Activated CD4-positive, alpha-beta T cell treated with anti-CD3 and anti-CD28 coated beads, Interleukin-2, amount 10 ng/mL, durations not matched to agents 7 days and 5 days (primary cell): ENCODE measurements around the gene MEX3A. TPM values are rescaled to one million over a fixed set of nuclear protein-coding genes. Genes with fewer than 3 reads are reported as not detected.
A peak's percentile ranks its signal among the peaks of the same experiment; 100 is the strongest.

Experiments
- CTCF ChIA-PET: fragments of 350-600 bp; sonication (Branson Sonifier 250); formaldehyde crosslinking; loops from one replicate; lab custom pipeline; 2021; ENCODE audit warnings: antibody characterized with exemption; lab: Charles Lee
- POLR2A ChIA-PET: fragments of 350-600 bp; sonication (Branson Sonifier 250); formaldehyde crosslinking; loops from one replicate; lab custom pipeline; 2021; ENCODE audit warnings: antibody characterized with exemption; lab: Charles Lee
- DNase-seq: peaks from one replicate; pipeline ENCODE4 v3.0.0-alpha.2; 2020
- H3K27ac Mint-ChIP-seq: one replicate; pipeline ENCODE4 v1.8.0; 2021; ENCODE audit warnings: mild to moderate bottlenecking, moderate library complexity, mixed read lengths
- H3K27me3 Mint-ChIP-seq: one replicate; pipeline ENCODE4 v1.8.0; 2021; ENCODE audit warnings: mixed read lengths
- H3K36me3 Mint-ChIP-seq: one replicate; pipeline ENCODE4 v1.8.0; 2021; ENCODE audit warnings: low read depth, mixed read lengths
- H3K4me1 Mint-ChIP-seq: one replicate; pipeline ENCODE4 v1.8.0; 2021; ENCODE audit warnings: mixed read lengths
- H3K4me3 Mint-ChIP-seq: one replicate; pipeline ENCODE4 v1.8.0; 2021; ENCODE audit warnings: mild to moderate bottlenecking, moderate library complexity, mixed read lengths
- H3K9me3 Mint-ChIP-seq: one replicate; pipeline ENCODE4 v1.8.0; 2021; ENCODE audit warnings: mixed read lengths
- total RNA-seq, 2 experiments: library from RNA; stranded (reverse); gene quantifications; one replicate each; pipeline ENCODE4 v1.2.3, GENCODE V29; 2021

Gene MEX3A
- total RNA-seq, 2 experiments from 2014 or later, result 0.02 to 0.05 TPM

- H3K36me3 Mint-ChIP-seq, result no peaks in the 10 kb centered on the region
- H3K9me3 Mint-ChIP-seq, result no peaks in the 10 kb centered on the region
- H3K4me3 Mint-ChIP-seq, result peak overlapping the region; percentile 75
- H3K4me1 Mint-ChIP-seq, result peaks cover 4% of the 10 kb centered on the region
- H3K27me3 Mint-ChIP-seq, result peaks cover 63% of the 10 kb centered on the region
- ChIA-PET POLR2A (no interaction called here), CTCF (no interaction called here)
- DNase-seq, result no peak
- no peak overlapping the region for H3K27ac Mint-ChIP-seq
Measured at GRCh38 chr1:156081180-156081916, 917 bp downstream of the MEX3A start.

GRCh38 chr1:156080863-156081179, 1.4 kb downstream of the MEX3A start:
- H3K27ac Mint-ChIP-seq, result no peak overlapping the region
- no peaks in the 10 kb centered on the region for H3K36me3 Mint-ChIP-seq
- H3K4me3 Mint-ChIP-seq, result no peak overlapping the region
- no peaks in the 10 kb centered on the region for H3K9me3 Mint-ChIP-seq
- peaks cover 59% of the 10 kb centered on the region for H3K27me3 Mint-ChIP-seq
- DNase-seq, result no peak
- ChIA-PET CTCF (interaction anchor here (1.2 kb wide), 1 partner anchor 14 kb away, joined by 6 read pairs; no protein-coding TSS in a partner anchor), POLR2A (no interaction called here)
- peaks cover 4% of the 10 kb centered on the region for H3K4me1 Mint-ChIP-seq

GRCh38 chr1:156080241-156080862, 1.9 kb downstream of the MEX3A start:
- Mint-ChIP-seq H3K27me3 (peaks cover 59% of the 10 kb centered on the region), H3K4me3 (no peak overlapping the region), H3K36me3 (no peaks in the 10 kb centered on the region), H3K27ac (no peak overlapping the region), H3K9me3 (no peaks in the 10 kb centered on the region), H3K4me1 (peaks cover 7% of the 10 kb centered on the region)
- ChIA-PET POLR2A (no interaction called here), CTCF (interaction anchor here (1.2 to 1.6 kb wide), 2 partner anchors 14 to 49 kb away, joined by 3 to 6 read pairs; no protein-coding TSS in a partner anchor)
- no peak for DNase-seq

GRCh38 chr1:156079762-156080161, 2.5 kb downstream of the MEX3A start:
- H3K27me3 Mint-ChIP-seq, result peaks cover 56% of the 10 kb centered on the region
- CTCF ChIA-PET, result interaction anchor here (1.2 to 1.6 kb wide), 2 partner anchors 13 to 50 kb away, joined by 3 to 6 read pairs; no protein-coding TSS in a partner anchor
- H3K4me3 Mint-ChIP-seq, result no peak overlapping the region
- H3K4me1 Mint-ChIP-seq, result peaks cover 7% of the 10 kb centered on the region
- no peaks in the 10 kb centered on the region for H3K36me3 Mint-ChIP-seq
- no peaks in the 10 kb centered on the region for H3K9me3 Mint-ChIP-seq
- DNase-seq, result no peak
- H3K27ac Mint-ChIP-seq, result no peak overlapping the region
- POLR2A ChIA-PET, result no interaction called here

- Mint-ChIP-seq H3K4me1 (peaks cover 7% of the 10 kb centered on the region), H3K4me3 (no peak overlapping the region)
Measured at GRCh38 chr1:156078728-156079127, 3.5 kb downstream of the MEX3A start.

GRCh38 chr1:156077430-156077760, 4.9 kb downstream of the MEX3A start:
- H3K4me3 Mint-ChIP-seq, result no peak overlapping the region

More at GRCh38 chr1:156078728-156079127, 3.5 kb downstream of the MEX3A start:
- Mint-ChIP-seq H3K9me3 (no peaks in the 10 kb centered on the region), H3K27me3 (peaks cover 49% of the 10 kb centered on the region), H3K36me3 (no peaks in the 10 kb centered on the region), H3K27ac (no peak overlapping the region)
- POLR2A ChIA-PET, result no interaction called here
- CTCF ChIA-PET, result interaction anchor here (0.6 to 1.6 kb wide), 4 partner anchors 12 to 283 kb away, joined by 3 read pairs; no protein-coding TSS in a partner anchor
- DNase-seq, result no peak

GRCh38 chr1:156076609-156077429, 5.4 kb downstream of the MEX3A start:
- ChIA-PET POLR2A (no interaction called here), CTCF (interaction anchor here (2.9 kb wide), 1 partner anchor 10 kb away, joined by 14 read pairs; no protein-coding TSS in a partner anchor)
- Mint-ChIP-seq H3K36me3 (no peaks in the 10 kb centered on the region), H3K27ac (no peak overlapping the region), H3K9me3 (no peaks in the 10 kb centered on the region), H3K27me3 (peaks cover 41% of the 10 kb centered on the region), H3K4me3 (no peak overlapping the region), H3K4me1 (peaks cover 5% of the 10 kb centered on the region)
- no peak for DNase-seq

More at GRCh38 chr1:156077430-156077760, 4.9 kb downstream of the MEX3A start:
- ChIA-PET CTCF (no interaction called here), POLR2A (no interaction called here)
- Mint-ChIP-seq H3K4me1 (peaks cover 5% of the 10 kb centered on the region), H3K36me3 (no peaks in the 10 kb centered on the region), H3K27me3 (peaks cover 41% of the 10 kb centered on the region), H3K27ac (no peak overlapping the region), H3K9me3 (no peaks in the 10 kb centered on the region)
- no peak for DNase-seq

- CTCF ChIA-PET, result interaction anchor here (1.4 to 2.9 kb wide), 2 partner anchors 9 to 15 kb away, joined by 6 to 14 read pairs; no protein-coding TSS in a partner anchor
- peak overlapping the region; percentile 50 for H3K27ac Mint-ChIP-seq
Measured at GRCh38 chr1:156075775-156076204, 6.5 kb downstream of the MEX3A start.

GRCh38 chr1:156075162-156075561, 7.1 kb downstream of the MEX3A start:
- no peak for DNase-seq
- ChIA-PET POLR2A (no interaction called here), CTCF (interaction anchor here (1.3 to 2.9 kb wide), 3 partner anchors 9 to 31 kb away, joined by 3 to 14 read pairs (median 6); no protein-coding TSS in a partner anchor)
- Mint-ChIP-seq H3K4me1 (peaks cover 3% of the 10 kb centered on the region), H3K9me3 (no peaks in the 10 kb centered on the region), H3K4me3 (no peak overlapping the region), H3K36me3 (no peaks in the 10 kb centered on the region), H3K27me3 (peaks cover 28% of the 10 kb centered on the region), H3K27ac (no peak overlapping the region)

More at GRCh38 chr1:156075775-156076204, 6.5 kb downstream of the MEX3A start:
- Mint-ChIP-seq H3K4me3 (no peak overlapping the region), H3K9me3 (no peaks in the 10 kb centered on the region), H3K4me1 (peaks cover 3% of the 10 kb centered on the region), H3K27me3 (peaks cover 35% of the 10 kb centered on the region), H3K36me3 (no peaks in the 10 kb centered on the region)
- POLR2A ChIA-PET, result no interaction called here
- no peak for DNase-seq

- ChIA-PET POLR2A (no interaction called here), CTCF (interaction anchor here (1.3 to 2.9 kb wide), 3 partner anchors 8 to 32 kb away, joined by 3 to 14 read pairs (median 6); no protein-coding TSS in a partner anchor)
- Mint-ChIP-seq H3K27me3 (peaks cover 25% of the 10 kb centered on the region), H3K27ac (no peak overlapping the region), H3K36me3 (no peaks in the 10 kb centered on the region), H3K9me3 (no peaks in the 10 kb centered on the region), H3K4me1 (peaks cover 3% of the 10 kb centered on the region), H3K4me3 (no peak overlapping the region)
- no peak for DNase-seq
Measured at GRCh38 chr1:156074661-156075060, 7.6 kb downstream of the MEX3A start.

- Mint-ChIP-seq H3K36me3 (no peaks in the 10 kb centered on the region), H3K9me3 (no peaks in the 10 kb centered on the region), H3K4me3 (no peak overlapping the region), H3K27ac (no peak overlapping the region), H3K4me1 (peaks cover 3% of the 10 kb centered on the region), H3K27me3 (peaks cover 19% of the 10 kb centered on the region)
- ChIA-PET POLR2A (no interaction called here), CTCF (interaction anchor here (0.6 to 1.0 kb wide), 5 partner anchors 10 to 198 kb away, joined by 3 to 5 read pairs (median 3); no protein-coding TSS in a partner anchor)
- no peak for DNase-seq
Measured at GRCh38 chr1:156073740-156074139, 8.5 kb downstream of the MEX3A start.

GRCh38 chr1:156073110-156073687, 9.1 kb downstream of the MEX3A start:
- Mint-ChIP-seq H3K4me1 (peaks cover 3% of the 10 kb centered on the region), H3K36me3 (no peaks in the 10 kb centered on the region), H3K4me3 (no peak overlapping the region), H3K9me3 (no peaks in the 10 kb centered on the region), H3K27me3 (peaks cover 17% of the 10 kb centered on the region), H3K27ac (no peak overlapping the region)
- ChIA-PET CTCF (interaction anchor here (0.5 to 1.0 kb wide), 6 partner anchors 10 to 199 kb away, joined by 3 to 5 read pairs (median 3); no protein-coding TSS in a partner anchor), POLR2A (no interaction called here)
- no peak for DNase-seq
